GM10266 (cell line): ENCODE data around the gene MIPOL1.

Experiments used
- DNase-seq: peaks from one replicate; pipeline ENCODE4 v3.0.0; 2012; ENCODE audit errors: extremely low spot score
- CTCF ChIP-seq: IDR thresholded peaks from 2 replicates; pipeline ENCODE4 v1.5.1; 2012; ENCODE audit warnings: mild to moderate bottlenecking, low read depth; ENCODE audit not compliant: control insufficient read depth, insufficient read depth; ENCODE audit errors: missing control alignments

Gene MIPOL1

GRCh38 chr14:37595809-37596621, 398.3 kb downstream of the MIPOL1 start:
- DNase-seq = peak; percentile 67
- TF ChIP-seq CTCF = no peak

- TF ChIP-seq CTCF = no peak
- DNase-seq = peak; percentile 22
Measured at GRCh38 chr14:37596790-37597472, 399.2 kb downstream of the MIPOL1 start.

GRCh38 chr14:37597538-37597913, 399.8 kb downstream of the MIPOL1 start:
- peak; percentile 22 for DNase-seq
- no peak for TF ChIP-seq CTCF

- peak; percentile 16 for DNase-seq
Measured at GRCh38 chr14:37597914-37598746, 400.4 kb downstream of the MIPOL1 start.

GRCh38 chr14:37598747-37599506, 401.2 kb downstream of the MIPOL1 start:
- DNase-seq = no peak

More at GRCh38 chr14:37597914-37598746, 400.4 kb downstream of the MIPOL1 start:
- TF ChIP-seq CTCF = no peak

More at GRCh38 chr14:37598747-37599506, 401.2 kb downstream of the MIPOL1 start:
- TF ChIP-seq CTCF = no peak
